K562 (cell line): Measurements from ENCODE around the gene ELOB. TPM values are rescaled to one million over a fixed set of nuclear protein-coding genes. Genes with fewer than 3 reads are reported as not detected.

ENCODE experiments used
- BDP1 ChIP-seq: IDR thresholded peaks from 3 replicates; pipeline ENCODE4 v1.6.1; 2011; ENCODE audit not compliant: insufficient read length, insufficient read depth
- CHCHD3 ChIP-seq: fragments of 250-450 bp; sonication (Bioruptor Pico); IDR thresholded peaks from 2 replicates; pipeline ENCODE4 v2.1.2; 2022; ENCODE audit warnings: mild to moderate bottlenecking
- DMBX1 ChIP-seq: fragments of 250-450 bp; sonication (Bioruptor Pico); IDR thresholded peaks from 2 replicates; pipeline ENCODE4 v1.8.0; 2022; ENCODE audit warnings: inconsistent platforms, mild to moderate bottlenecking, moderate library complexity, borderline replicate concordance
- MCM7 ChIP-seq, 2 experiments: fragments of 450-650 bp; IDR thresholded peaks; 2 replicates each; pipeline ENCODE4 v1.6.1; 2016 to 2018
- TAF7 ChIP-seq: fragments of 450-650 bp; IDR thresholded peaks from 2 replicates; pipeline ENCODE4 v1.6.1; 2016; ENCODE audit warnings: missing genetic modification characterization, missing compliant biosample characterization
- polyA plus RNA-seq, 8 experiments: library from polyadenylated mRNA; depleted of rRNA in 4 of 8; stranded (reverse) in 5 of 8; unstranded in 3 of 8; fragments of >200 nt; fragmentation: Nextera tagmentation in 2 of 8; fragmentation: Illumina TruSeq in 1 of 8; extraction: Ambion mirVana in 2 of 8; extraction: Trizol in 1 of 8; gene quantifications; 2 replicates each; pipeline versions ENCODE4 v1.2.1 to v1.2.3, GENCODE V29; 2011 to 2014; ENCODE audit warnings: inconsistent platforms in 1 of 8, missing spikeins in 1 of 8
- total RNA-seq, 7 experiments: library from RNA; depleted of rRNA in 6 of 7; stranded (reverse); fragments of >200 nt in 6 of 7; fragmentation: Illumina TruSeq in 2 of 7; extraction: Trizol in 2 of 7; gene quantifications; 2 replicates each; pipeline versions ENCODE4 v1.2.1 to v1.2.3, GENCODE V29; 2011 to 2021; ENCODE audit warnings: low replicate concordance in 1 of 7
- TF ChIP-seq, protein P1 (sequence below): fragments of 250-450 bp; sonication (Bioruptor Pico); IDR thresholded peaks from 2 replicates; pipeline ENCODE4 v1.4.0; 2020; ENCODE audit warnings: mild to moderate bottlenecking, moderate library complexity
- TF ChIP-seq, protein P2 (sequence below): sonication (generic); formaldehyde crosslinking; IDR thresholded peaks from 2 replicates; pipeline ENCODE4 v1.8.0; 2022; ENCODE audit warnings: mild to moderate bottlenecking, low read depth, missing genetic modification reagents

ELOB gene
- total and polyA plus RNA-seq, 9 of the 15 experiments (the other 6 are each of a cell fraction or from before 2014, with no cell fraction given): 63.2 to 791 (median 237) TPM

DNA sequence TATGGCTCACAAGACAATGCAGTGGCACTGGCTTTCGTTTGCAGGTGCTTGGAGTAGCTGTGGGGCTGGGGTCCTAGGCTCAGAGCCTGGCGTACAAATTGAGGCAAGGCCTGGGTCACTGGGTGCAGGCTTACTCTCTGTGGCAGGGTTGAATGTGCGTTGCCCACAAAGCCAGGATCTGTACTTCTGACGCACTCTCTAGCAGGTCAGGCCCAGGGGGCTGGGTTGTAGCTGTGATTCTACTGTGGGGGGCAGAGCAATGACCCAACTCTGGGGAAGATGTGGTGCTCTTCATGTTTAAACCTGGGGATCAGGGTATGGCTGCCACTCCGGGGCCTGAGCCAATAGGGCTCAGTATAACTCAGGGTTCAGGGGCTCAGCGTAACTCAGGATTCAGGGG is 33.6 kb upstream of the ELOB start (continued):
- TF ChIP-seq MCM7 (IDR thresholded peaks at IDR 0.05) (no peak), DMBX1 (CRISPR knock-in tag) (no peak), BDP1 (no peak), TAF7 (tag) (no peak), CHCHD3 (CRISPR knock-in tag) (no peak)
- TF ChIP-seq, protein P1, sequence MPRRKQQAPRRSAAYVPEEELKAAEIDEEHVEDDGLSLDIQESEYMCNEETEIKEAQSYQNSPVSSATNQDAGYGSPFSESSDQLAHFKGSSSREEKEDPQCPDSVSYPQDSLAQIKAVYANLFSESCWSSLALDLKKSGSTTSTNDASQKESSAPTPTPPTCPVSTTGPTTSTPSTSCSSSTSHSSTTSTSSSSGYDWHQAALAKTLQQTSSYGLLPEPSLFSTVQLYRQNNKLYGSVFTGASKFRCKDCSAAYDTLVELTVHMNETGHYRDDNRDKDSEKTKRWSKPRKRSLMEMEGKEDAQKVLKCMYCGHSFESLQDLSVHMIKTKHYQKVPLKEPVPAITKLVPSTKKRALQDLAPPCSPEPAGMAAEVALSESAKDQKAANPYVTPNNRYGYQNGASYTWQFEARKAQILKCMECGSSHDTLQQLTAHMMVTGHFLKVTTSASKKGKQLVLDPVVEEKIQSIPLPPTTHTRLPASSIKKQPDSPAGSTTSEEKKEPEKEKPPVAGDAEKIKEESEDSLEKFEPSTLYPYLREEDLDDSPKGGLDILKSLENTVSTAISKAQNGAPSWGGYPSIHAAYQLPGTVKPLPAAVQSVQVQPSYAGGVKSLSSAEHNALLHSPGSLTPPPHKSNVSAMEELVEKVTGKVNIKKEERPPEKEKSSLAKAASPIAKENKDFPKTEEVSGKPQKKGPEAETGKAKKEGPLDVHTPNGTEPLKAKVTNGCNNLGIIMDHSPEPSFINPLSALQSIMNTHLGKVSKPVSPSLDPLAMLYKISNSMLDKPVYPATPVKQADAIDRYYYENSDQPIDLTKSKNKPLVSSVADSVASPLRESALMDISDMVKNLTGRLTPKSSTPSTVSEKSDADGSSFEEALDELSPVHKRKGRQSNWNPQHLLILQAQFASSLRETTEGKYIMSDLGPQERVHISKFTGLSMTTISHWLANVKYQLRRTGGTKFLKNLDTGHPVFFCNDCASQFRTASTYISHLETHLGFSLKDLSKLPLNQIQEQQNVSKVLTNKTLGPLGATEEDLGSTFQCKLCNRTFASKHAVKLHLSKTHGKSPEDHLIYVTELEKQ (CRISPR knock-in tag): no peak
- TF ChIP-seq, protein P2, sequence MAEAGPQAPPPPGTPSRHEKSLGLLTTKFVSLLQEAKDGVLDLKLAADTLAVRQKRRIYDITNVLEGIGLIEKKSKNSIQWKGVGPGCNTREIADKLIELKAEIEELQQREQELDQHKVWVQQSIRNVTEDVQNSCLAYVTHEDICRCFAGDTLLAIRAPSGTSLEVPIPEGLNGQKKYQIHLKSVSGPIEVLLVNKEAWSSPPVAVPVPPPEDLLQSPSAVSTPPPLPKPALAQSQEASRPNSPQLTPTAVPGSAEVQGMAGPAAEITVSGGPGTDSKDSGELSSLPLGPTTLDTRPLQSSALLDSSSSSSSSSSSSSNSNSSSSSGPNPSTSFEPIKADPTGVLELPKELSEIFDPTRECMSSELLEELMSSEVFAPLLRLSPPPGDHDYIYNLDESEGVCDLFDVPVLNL (CRISPR knock-in tag): no peak
